ENCODE measurements around the gene TRA2B.
A peak's percentile ranks its signal among the peaks of the same experiment; 100 is the strongest.

The TRA2B gene

GRCh38 chr3:185981621-185982020, 43.8 kb upstream of the TRA2B start:
- peaks cover 6% of the 10 kb centered on the region for H3K4me1 Mint-ChIP-seq
- TF ChIP-seq CTCF (IDR thresholded peaks at IDR 0.05) = no peak
- H3K27ac Mint-ChIP-seq = no peak overlapping the region

GRCh38 chr3:185979721-185980121, 41.9 kb upstream of the TRA2B start:
- TF ChIP-seq CTCF (IDR thresholded peaks at IDR 0.05) = no peak
- H3K9me3 Mint-ChIP-seq = no peaks in the 10 kb centered on the region
- no peak overlapping the region for H3K27ac Mint-ChIP-seq
- H3K27me3 Mint-ChIP-seq (ENCODE audit: low read depth, poor library complexity) = peaks cover 30% of the 10 kb centered on the region
- no peaks in the 10 kb centered on the region for H3K4me1 Mint-ChIP-seq
- no peaks in the 10 kb centered on the region for H3K36me3 Mint-ChIP-seq (ENCODE audit: low read depth)
- no peak for DNase-seq
- no peak overlapping the region for H3K4me3 Mint-ChIP-seq

More at GRCh38 chr3:185981621-185982020, 43.8 kb upstream of the TRA2B start:
- Mint-ChIP-seq H3K9me3 (no peaks in the 10 kb centered on the region), H3K4me3 (no peak overlapping the region), H3K36me3 (ENCODE audit: low read depth) (no peaks in the 10 kb centered on the region), H3K27me3 (ENCODE audit: low read depth, poor library complexity) (peaks cover 26% of the 10 kb centered on the region)
- no peak for DNase-seq

- Mint-ChIP-seq H3K36me3 (ENCODE audit: low read depth) (no peaks in the 10 kb centered on the region), H3K9me3 (no peaks in the 10 kb centered on the region), H3K4me3 (no peak overlapping the region), H3K4me1 (no peaks in the 10 kb centered on the region), H3K27ac (no peak overlapping the region), H3K27me3 (ENCODE audit: low read depth, poor library complexity) (peaks cover 29% of the 10 kb centered on the region)
- TF ChIP-seq CTCF (IDR thresholded peaks at IDR 0.05) = no peak
- DNase-seq = no peak
Observed at GRCh38 chr3:185978516-185978915, 40.7 kb upstream of the TRA2B start.

GRCh38 chr3:185977679-185978040, 39.8 kb upstream of the TRA2B start:
- Mint-ChIP-seq H3K4me1 (no peaks in the 10 kb centered on the region), H3K27ac (no peak overlapping the region), H3K27me3 (ENCODE audit: low read depth, poor library complexity) (peaks cover 22% of the 10 kb centered on the region), H3K9me3 (no peaks in the 10 kb centered on the region), H3K4me3 (no peak overlapping the region), H3K36me3 (ENCODE audit: low read depth) (no peaks in the 10 kb centered on the region)
- no peak for DNase-seq
- peak; percentile 45 for TF ChIP-seq CTCF (IDR thresholded peaks at IDR 0.05)

- Mint-ChIP-seq H3K9me3 (no peaks in the 10 kb centered on the region), H3K36me3 (ENCODE audit: low read depth) (no peaks in the 10 kb centered on the region), H3K27ac (no peak overlapping the region), H3K4me1 (no peaks in the 10 kb centered on the region), H3K4me3 (no peak overlapping the region), H3K27me3 (ENCODE audit: low read depth, poor library complexity) (peaks cover 21% of the 10 kb centered on the region)
- DNase-seq = peak; percentile 87
- TF ChIP-seq CTCF (IDR thresholded peaks at IDR 0.05) = peak; percentile 96
Observed at GRCh38 chr3:185976977-185977678, 39.3 kb upstream of the TRA2B start.

GRCh38 chr3:185976100-185976499, 38.3 kb upstream of the TRA2B start:
- Mint-ChIP-seq H3K9me3 (no peaks in the 10 kb centered on the region), H3K4me1 (no peaks in the 10 kb centered on the region), H3K4me3 (no peak overlapping the region), H3K36me3 (ENCODE audit: low read depth) (no peaks in the 10 kb centered on the region), H3K27ac (no peak overlapping the region), H3K27me3 (ENCODE audit: low read depth, poor library complexity) (peaks cover 15% of the 10 kb centered on the region)
- DNase-seq = no peak
- no peak for TF ChIP-seq CTCF (IDR thresholded peaks at IDR 0.05)

Measured in nephron progenitor cell (in vitro differentiated cells).